GM23338 (cell line): Measurements from ENCODE around the gene MBD5.

ENCODE experiments used
- CTCF ChIP-seq, 2 experiments: fragments of 200-600 bp in 1 of 2; sonication (generic) in 1 of 2; conservative IDR thresholded peaks; 2 replicates each; pipeline versions ENCODE4 v1.5.1 to v1.6.1; 2016 to 2017; ENCODE audit warnings: antibody characterized with exemption in 2 of 2, low read depth in 2 of 2, mild to moderate bottlenecking in 2 of 2, moderate library complexity in 1 of 2
- POLR2AphosphoS5 ChIP-seq: IDR thresholded peaks from 2 replicates; pipeline ENCODE4 v1.6.1; 2016; ENCODE audit warnings: antibody characterized with exemption, low read depth

DNA sequence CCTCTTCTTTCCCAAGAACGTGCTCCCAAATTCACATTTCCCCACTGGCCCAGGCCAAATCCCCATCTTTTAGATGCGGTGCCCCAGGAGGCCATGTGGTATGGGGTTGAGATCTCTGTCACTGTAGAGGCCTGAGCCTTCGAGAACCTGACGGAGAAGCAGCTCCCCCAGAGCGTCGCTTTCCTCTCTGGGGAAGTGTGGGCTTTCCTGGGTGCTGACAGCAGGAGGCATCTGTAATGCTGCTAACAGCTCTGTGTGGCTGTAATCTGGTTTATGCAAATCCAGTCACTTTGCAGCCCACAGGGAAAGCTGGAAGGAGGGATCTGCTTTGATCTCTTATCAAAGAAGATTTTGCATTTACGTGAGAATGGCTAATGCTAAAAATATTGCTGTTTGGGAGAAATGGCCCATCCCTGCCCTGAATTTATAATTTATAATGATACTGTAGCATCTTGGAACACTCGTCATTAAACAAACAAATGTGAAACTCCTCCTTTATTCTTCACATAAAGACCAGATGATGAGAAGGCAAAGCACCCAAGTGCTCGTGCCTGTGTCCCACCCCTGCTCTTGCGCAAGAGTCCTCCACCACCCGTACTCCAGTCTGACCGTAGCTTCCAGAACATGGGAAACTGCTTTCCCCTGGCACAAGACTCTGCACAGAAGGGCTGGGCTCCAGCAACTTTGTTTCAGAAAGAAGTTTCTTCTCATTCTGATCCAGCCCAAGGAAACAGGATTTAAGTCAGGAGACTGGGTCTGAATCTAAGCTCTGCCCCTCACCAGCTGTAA is 513.7 kb downstream of the MBD5 start:
- TF ChIP-seq CTCF (conservative IDR thresholded peaks at IDR 0.05; ENCODE audit: low read depth in 2 of 2) (no peak), POLR2AphosphoS5 (no peak)
